B cell (primary cell): Measurements from ENCODE around the gene PCDHA7. TPM values are rescaled to one million over a fixed set of nuclear protein-coding genes. Genes with fewer than 3 reads are reported as not detected.

ENCODE experiments used
- ATAC-seq: fragments of 200-7000 bp; cut with Tn5 transposase; one replicate; pipeline ENCODE4 v1.10.0; 2021; ENCODE audit warnings: low read depth, mild to moderate bottlenecking, moderate number of reproducible peaks, moderate library complexity
- CTCF ChIA-PET: fragments of 350-600 bp; sonication (Branson Sonifier 250); formaldehyde crosslinking; loops from one replicate; lab custom pipeline; 2021; ENCODE audit warnings: antibody characterized with exemption, inconsistent platforms; lab: Charles Lee
- POLR2A ChIA-PET: fragments of 350-600 bp; sonication (Branson Sonifier 250); formaldehyde crosslinking; loops from one replicate; lab custom pipeline; 2021; ENCODE audit warnings: antibody characterized with exemption; lab: Charles Lee
- DNase-seq: peaks from one replicate; pipeline ENCODE4 v3.0.0; 2013
- H2AFZ ChIP-seq: 2 replicates; pipeline ENCODE4 v1.6.1; 2012; ENCODE audit warnings: mild to moderate bottlenecking, low read depth, low read length; ENCODE audit not compliant: insufficient read depth, poor library complexity, severe bottlenecking
- H3K27ac ChIP-seq, 2 donors: 1 replicate in 1 of 2; 2 replicates in 1 of 2; pipeline ENCODE4 v1.5.1; 2012 to 2013; ENCODE audit warnings: low read length in 2 of 2, mild to moderate bottlenecking in 2 of 2, moderate library complexity in 1 of 2
- H3K27me3 ChIP-seq, 4 experiments: fragments of 200-600 bp in 1 of 4; sonication (generic) in 1 of 4; replicated peaks in 1 of 4; 1 replicate in 2 of 4; 2 replicates in 2 of 4; pipeline versions ENCODE4 v1.6.1 to v1.7.0; 2013 to 2016; ENCODE audit warnings: low read length in 3 of 4, mild to moderate bottlenecking in 2 of 4, mixed read lengths in 1 of 4, moderate library complexity in 1 of 4; ENCODE audit not compliant: insufficient read depth in 4 of 4, control insufficient read depth in 3 of 4; ENCODE audit errors: control extremely low read depth in 1 of 4
- H3K36me3 ChIP-seq, 2 experiments: replicated peaks in 1 of 2; 1 replicate in 1 of 2; 2 replicates in 1 of 2; pipeline versions ENCODE4 v1.6.1 to v1.7.1; 2013; ENCODE audit warnings: low read length in 1 of 2; ENCODE audit not compliant: insufficient read depth in 2 of 2, control insufficient read depth in 1 of 2; ENCODE audit errors: control extremely low read depth in 1 of 2, extremely low read depth in 1 of 2
- H3K4me1 ChIP-seq, 2 donors: fragments of 200-600 bp in 1 of 2; sonication (generic) in 1 of 2; 1 replicate in 1 of 2; 2 replicates in 1 of 2; pipeline versions ENCODE4 v1.5.1 to v1.6.1; 2013 to 2017; ENCODE audit warnings: low read length in 2 of 2; ENCODE audit not compliant: control insufficient read depth in 2 of 2, insufficient read depth in 2 of 2
- H3K4me2 ChIP-seq: replicated peaks from 2 replicates; pipeline ENCODE3; 2012; ENCODE audit warnings: mild to moderate bottlenecking, low read depth, low read length; ENCODE audit not compliant: poor library complexity, severe bottlenecking
- H3K4me3 ChIP-seq, 5 experiments: fragments of 200-600 bp in 1 of 5; sonication (generic) in 1 of 5; 1 replicate in 3 of 5; 2 replicates in 2 of 5; pipeline versions ENCODE4 v1.5.1 to v1.7.0; 2011 to 2016; ENCODE audit warnings: low read length in 4 of 5, mild to moderate bottlenecking in 4 of 5, low read depth in 2 of 5, control low read depth in 1 of 5, moderate library complexity in 1 of 5; ENCODE audit not compliant: insufficient read depth in 1 of 5; ENCODE audit errors: control extremely low read depth in 1 of 5, extremely low read depth in 1 of 5
- H3K79me2 ChIP-seq: fragments of 200-600 bp; sonication (generic); one replicate; pipeline ENCODE4 v1.6.0; 2016; ENCODE audit warnings: low read length; ENCODE audit not compliant: control insufficient read depth, insufficient read depth
- H3K9ac ChIP-seq: fragments of 200-600 bp; sonication (generic); 2 replicates; pipeline ENCODE4 v1.6.1; 2017; ENCODE audit warnings: mild to moderate bottlenecking, low read length, moderate library complexity
- H3K9me3 ChIP-seq, 3 donors: one replicate each; pipeline versions ENCODE4 v1.6.1 to v1.7.1; 2013; ENCODE audit warnings: low read length in 2 of 3; ENCODE audit not compliant: control insufficient read depth in 2 of 3, insufficient read depth in 1 of 3; ENCODE audit errors: control extremely low read depth in 1 of 3
- H4K20me1 ChIP-seq: 2 replicates; pipeline ENCODE4 v1.6.0; 2012; ENCODE audit warnings: mild to moderate bottlenecking, low read length; ENCODE audit not compliant: insufficient read depth, control insufficient read depth, poor library complexity, severe bottlenecking
- H3K27ac Mint-ChIP-seq: one replicate; pipeline ENCODE4 v1.8.0; 2021; ENCODE audit warnings: mixed read lengths
- H3K27me3 Mint-ChIP-seq: one replicate; pipeline ENCODE4 v1.8.0; 2021; ENCODE audit warnings: mixed read lengths
- H3K4me1 Mint-ChIP-seq: one replicate; pipeline ENCODE4 v1.8.0; 2021; ENCODE audit warnings: mixed read lengths
- H3K4me3 Mint-ChIP-seq: one replicate; pipeline ENCODE4 v1.8.0; 2021; ENCODE audit warnings: mixed read lengths
- H3K9me3 Mint-ChIP-seq: one replicate; pipeline ENCODE4 v1.8.0; 2022; ENCODE audit warnings: mixed read lengths; ENCODE audit not compliant: insufficient read depth
- EZH2 ChIP-seq: IDR thresholded peaks from 2 replicates; pipeline ENCODE4 v1.6.1; 2012; ENCODE audit warnings: borderline replicate concordance, low read depth, mild to moderate bottlenecking, moderate library complexity, low read length; ENCODE audit not compliant: insufficient read depth, poor library complexity, severe bottlenecking
- WGBS: methylation state at CpG from one replicate; pipeline ENCODE4 v1.1.5; 2013; ENCODE audit warnings: missing lambda C conversion rate; ENCODE audit not compliant: insufficient coverage; 5-methylcytosine and 5-hydroxymethylcytosine counted together
- intact Hi-C: fragments of 100-400 bp; cut with micrococcal nuclease; formaldehyde crosslinking; loops from one replicate; pipeline ENCODE4 v1.10.0; 2022
- polyA plus RNA-seq: library from polyadenylated mRNA; depleted of rRNA; stranded (reverse); fragments of >200 nt; gene quantifications from 2 replicates; pipeline ENCODE4 v1.2.3, GENCODE V29; 2012
- total RNA-seq, 2 donors: library from RNA; stranded (reverse); fragments of 120-200 nt in 1 of 2; gene quantifications; 1 replicate in 1 of 2; 2 replicates in 1 of 2; pipeline versions ENCODE4 v1.2.3 to v1.2.4, GENCODE V29; 2013 to 2022
- TF ChIP-seq, protein P1 (sequence below): fragments of 200-600 bp; IDR thresholded peaks from one replicate; pipeline ENCODE4 v1.8.0; 2022; ENCODE audit warnings: antibody characterized with exemption, mild to moderate bottlenecking

Gene PCDHA7
- total and polyA plus RNA-seq, 2 donors (not counting 1 experiment from before 2014, with no cell fraction given): 0.03 TPM; not detected in 1

DNA sequence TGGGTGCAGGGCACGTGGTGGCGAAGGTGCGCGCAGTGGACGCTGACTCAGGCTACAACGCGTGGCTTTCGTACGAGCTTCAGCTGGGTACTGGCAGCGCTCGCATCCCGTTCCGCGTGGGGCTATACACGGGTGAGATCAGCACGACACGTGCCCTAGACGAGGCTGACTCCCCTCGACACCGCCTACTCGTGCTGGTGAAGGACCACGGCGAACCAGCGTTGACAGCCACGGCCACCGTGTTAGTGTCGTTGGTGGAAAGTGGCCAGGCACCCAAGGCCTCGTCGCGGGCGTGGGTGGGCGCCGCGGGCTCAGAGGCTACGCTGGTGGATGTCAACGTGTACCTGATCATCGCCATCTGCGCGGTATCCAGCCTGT lies 37.4 kb upstream of the PCDHA7 start:
- intact Hi-C loops: no loop called here
- H3K4me1 Mint-ChIP-seq: no peaks in the 10 kb centered on the region
- no peak overlapping the region for H3K9ac ChIP-seq
- no peak overlapping the region for H2AFZ ChIP-seq
- H3K4me1 ChIP-seq: no peaks in the 10 kb centered on the region
- POLR2A ChIA-PET: no interaction called here
- H3K4me3 Mint-ChIP-seq: no peak overlapping the region
- no peaks in the 10 kb centered on the region for H4K20me1 ChIP-seq
- no peaks in the 10 kb centered on the region for H3K36me3 ChIP-seq
- H3K27ac Mint-ChIP-seq: no peak overlapping the region
- 65% methylated on average over 39 of the region's 39 CpGs for WGBS
- peaks cover 4 to 39% (median 36%) of the 10 kb centered on the region in 3 donors for H3K9me3 ChIP-seq
- no peak overlapping the region for H3K27ac ChIP-seq
- peaks cover 9% of the 10 kb centered on the region for H3K9me3 Mint-ChIP-seq
- H3K4me3 ChIP-seq: no peak overlapping the region
- no peak overlapping the region for H3K4me2 ChIP-seq
- TF ChIP-seq, protein P1, sequence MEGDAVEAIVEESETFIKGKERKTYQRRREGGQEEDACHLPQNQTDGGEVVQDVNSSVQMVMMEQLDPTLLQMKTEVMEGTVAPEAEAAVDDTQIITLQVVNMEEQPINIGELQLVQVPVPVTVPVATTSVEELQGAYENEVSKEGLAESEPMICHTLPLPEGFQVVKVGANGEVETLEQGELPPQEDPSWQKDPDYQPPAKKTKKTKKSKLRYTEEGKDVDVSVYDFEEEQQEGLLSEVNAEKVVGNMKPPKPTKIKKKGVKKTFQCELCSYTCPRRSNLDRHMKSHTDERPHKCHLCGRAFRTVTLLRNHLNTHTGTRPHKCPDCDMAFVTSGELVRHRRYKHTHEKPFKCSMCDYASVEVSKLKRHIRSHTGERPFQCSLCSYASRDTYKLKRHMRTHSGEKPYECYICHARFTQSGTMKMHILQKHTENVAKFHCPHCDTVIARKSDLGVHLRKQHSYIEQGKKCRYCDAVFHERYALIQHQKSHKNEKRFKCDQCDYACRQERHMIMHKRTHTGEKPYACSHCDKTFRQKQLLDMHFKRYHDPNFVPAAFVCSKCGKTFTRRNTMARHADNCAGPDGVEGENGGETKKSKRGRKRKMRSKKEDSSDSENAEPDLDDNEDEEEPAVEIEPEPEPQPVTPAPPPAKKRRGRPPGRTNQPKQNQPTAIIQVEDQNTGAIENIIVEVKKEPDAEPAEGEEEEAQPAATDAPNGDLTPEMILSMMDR: no peak
- no peak for TF ChIP-seq EZH2
- no peaks in the 10 kb centered on the region for H3K79me2 ChIP-seq
- H3K27me3 ChIP-seq: peaks cover 0 to 26% (median 14%) of the 10 kb centered on the region in 4 experiments
- ATAC-seq: no peak
- DNase-seq: no peak
- H3K27me3 Mint-ChIP-seq: peaks cover 17% of the 10 kb centered on the region
- CTCF ChIA-PET: no interaction called here

DNA sequence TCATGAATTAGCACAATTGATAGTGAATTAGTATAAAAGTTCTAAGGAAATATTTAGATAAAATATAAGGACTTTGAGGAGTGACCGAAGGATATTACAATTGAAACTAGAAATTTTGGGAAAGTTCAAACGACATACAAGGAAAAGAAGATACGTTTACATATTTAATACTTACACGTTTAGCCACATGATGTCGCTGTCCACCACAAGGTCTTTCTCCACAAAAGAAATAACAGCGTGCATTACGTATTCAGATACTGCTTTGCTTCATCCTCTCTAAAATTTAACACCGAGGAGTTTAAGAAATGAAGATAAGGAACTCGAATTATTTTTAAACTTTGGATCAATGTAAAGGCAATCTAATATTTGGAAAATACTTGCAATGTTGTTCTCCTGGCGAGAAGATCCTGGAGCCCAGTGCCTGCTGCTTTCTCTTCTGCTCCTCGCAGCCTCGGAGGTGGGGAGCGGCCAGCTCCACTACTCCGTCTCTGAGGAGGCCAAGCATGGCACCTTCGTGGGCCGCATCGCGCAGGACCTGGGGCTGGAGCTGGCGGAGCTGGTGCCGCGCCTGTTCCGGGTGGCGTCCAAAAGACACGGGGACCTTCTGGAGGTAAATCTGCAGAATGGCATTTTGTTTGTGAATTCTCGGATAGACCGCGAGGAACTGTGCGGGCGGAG lies 33.1 kb upstream of the PCDHA7 start, which contains the start of gene PCDHA3:
Gene PCDHA3, plus strand, starts transcription at position 242 of the 678 bp plus-strand sequence.
- intact Hi-C loops: no loop called here
- Histone ChIP-seq H4K20me1 (no peaks in the 10 kb centered on the region), H3K4me3 (no peak within 1 kb of the TSS), H3K27me3 (peaks cover 0 to 12% (median 4%) of the 10 kb centered on the region in 4 experiments), H3K4me1 (no peaks in the 10 kb centered on the region), H2AFZ (no peak within 1 kb of the TSS), H3K79me2 (no peaks in the 10 kb centered on the region), H3K9me3 (peaks cover 0 to 41% (median 30%) of the 10 kb centered on the region in 3 donors), H3K36me3 (no peaks in the 10 kb centered on the region), H3K4me2 (no peak within 1 kb of the TSS), H3K27ac (no peak within 1 kb of the TSS), H3K9ac (no peak within 1 kb of the TSS)
- Mint-ChIP-seq H3K4me3 (no peak within 1 kb of the TSS), H3K4me1 (no peaks in the 10 kb centered on the region), H3K9me3 (peaks cover 8% of the 10 kb centered on the region), H3K27me3 (peaks cover 7% of the 10 kb centered on the region), H3K27ac (no peak within 1 kb of the TSS)
- no peak for DNase-seq
- TF ChIP-seq EZH2: no peak
- TF ChIP-seq, protein P1: no peak
- CTCF ChIA-PET: no interaction called here
- 38% methylated on average over 21 of the region's 29 CpGs for WGBS
- ATAC-seq: no peak
- POLR2A ChIA-PET: no interaction called here
